IMR-90 (cell line): ENCODE measurements around the gene MLLT10. TPM values are rescaled to one million over a fixed set of nuclear protein-coding genes. Genes with fewer than 3 reads are reported as not detected.
A peak's percentile ranks its signal among the peaks of the same experiment; 100 is the strongest.

Experiments used
- ATAC-seq: fragments of 200-7000 bp; cut with Tn5 transposase; 2 replicates; pipeline ENCODE4 v1.9.1; 2020; ENCODE audit warnings: low read depth, mild to moderate bottlenecking, moderate library complexity
- BruUV-seq: library from RNA; stranded (reverse); fragments of 400-500 nt; replicated peaks from 2 replicates; lab custom pipeline; 2021; lab: Mats Ljungman, UMichigan
- CTCF ChIA-PET: fragments of 300-600 bp; formaldehyde crosslinking; extraction: SDS; loops from one replicate; lab custom pipeline; 2021; ENCODE audit warnings: antibody characterized with exemption; lab: Yijun Ruan, JAX
- POLR2A ChIA-PET: fragments of 300-600 bp; sonication (Branson Sonifier 250); formaldehyde crosslinking; loops from one replicate; lab custom pipeline; 2022; ENCODE audit warnings: antibody characterized with exemption; ENCODE audit not compliant: unreplicated experiment; lab: Charles Lee
- DNase-seq: peaks from one replicate; pipeline ENCODE4 v3.0.0; 2013
- H2AFZ ChIP-seq: replicated peaks from 2 replicates; pipeline ENCODE3; 2013; ENCODE audit warnings: low read length, mild to moderate bottlenecking; ENCODE audit not compliant: poor library complexity
- H2AK5ac ChIP-seq: 2 replicates; pipeline ENCODE4 v1.6.1; 2013; ENCODE audit warnings: low read depth, low read length, inconsistent platforms
- H2AK9ac ChIP-seq: replicated peaks from 2 replicates; pipeline ENCODE3; 2013; ENCODE audit warnings: mild to moderate bottlenecking, low read depth, low read length, moderate library complexity; ENCODE audit not compliant: poor library complexity
- H2BK120ac ChIP-seq: 2 replicates; pipeline ENCODE4 v1.6.1; 2013; ENCODE audit warnings: low read depth, low read length, inconsistent platforms
- H2BK15ac ChIP-seq: 3 replicates; pipeline ENCODE4 v1.6.1; 2013; ENCODE audit warnings: low read depth, low read length, inconsistent platforms
- H2BK20ac ChIP-seq: 2 replicates; pipeline ENCODE4 v1.6.1; 2013; ENCODE audit warnings: low read depth, mild to moderate bottlenecking, inconsistent platforms, low read length, moderate library complexity
- H2BK5ac ChIP-seq: 2 replicates; pipeline ENCODE4 v1.6.1; 2013; ENCODE audit warnings: mild to moderate bottlenecking, low read depth, low read length, inconsistent platforms; ENCODE audit not compliant: poor library complexity, severe bottlenecking
- H3K14ac ChIP-seq: replicated peaks from 2 replicates; pipeline ENCODE4 v1.6.1; 2013; ENCODE audit warnings: low read depth, low read length, inconsistent platforms
- H3K18ac ChIP-seq: 2 replicates; pipeline ENCODE4 v1.6.1; 2013; ENCODE audit warnings: low read depth, low read length, control low read depth
- H3K23ac ChIP-seq: 2 replicates; pipeline ENCODE4 v1.6.1; 2013; ENCODE audit warnings: low read depth, low read length, inconsistent platforms
- H3K27ac ChIP-seq: 2 replicates; pipeline ENCODE4 v1.5.1; 2013; ENCODE audit warnings: mild to moderate bottlenecking, control low read depth, low read length; ENCODE audit not compliant: insufficient read depth
- H3K27me3 ChIP-seq: 2 replicates; pipeline ENCODE4 v1.6.1; 2013; ENCODE audit warnings: low read length; ENCODE audit not compliant: control insufficient read depth, insufficient read depth
- H3K36me3 ChIP-seq: 2 replicates; pipeline ENCODE4 v1.6.1; 2013; ENCODE audit warnings: low read length, mixed read lengths; ENCODE audit not compliant: control insufficient read depth, insufficient read depth
- H3K4ac ChIP-seq: 2 replicates; pipeline ENCODE4 v1.6.1; 2013; ENCODE audit warnings: low read depth, low read length, inconsistent platforms
- H3K4me1 ChIP-seq: 2 replicates; pipeline ENCODE4 v1.6.1; 2013; ENCODE audit warnings: low read length, mixed read lengths; ENCODE audit not compliant: control insufficient read depth, insufficient read depth
- H3K4me2 ChIP-seq: 2 replicates; pipeline ENCODE4 v1.6.1; 2013; ENCODE audit warnings: low read depth, mild to moderate bottlenecking, control low read depth, low read length, moderate library complexity
- H3K4me3 ChIP-seq: 2 replicates; pipeline ENCODE4 v1.5.1; 2013; ENCODE audit warnings: low read depth, mild to moderate bottlenecking, control low read depth, low read length, moderate library complexity; ENCODE audit not compliant: insufficient read depth
- H3K56ac ChIP-seq: 2 replicates; pipeline ENCODE4 v1.6.1; 2013; ENCODE audit warnings: low read length, inconsistent platforms; ENCODE audit not compliant: insufficient read depth; ENCODE audit errors: extremely low read depth
- H3K79me1 ChIP-seq, 2 experiments: 2 replicates each; pipeline ENCODE4 v1.6.1; 2013; ENCODE audit warnings: low read length in 2 of 2, inconsistent platforms in 1 of 2, low read depth in 1 of 2
- H3K9ac ChIP-seq: 2 replicates; pipeline ENCODE4 v1.6.1; 2013; ENCODE audit warnings: low read depth, low read length, control low read depth
- H3K9me1 ChIP-seq: 2 replicates; pipeline ENCODE4 v1.6.1; 2013; ENCODE audit warnings: low read length, inconsistent platforms; ENCODE audit not compliant: insufficient read depth
- H3K9me3 ChIP-seq: 2 replicates; pipeline ENCODE4 v1.6.1; 2013; ENCODE audit warnings: low read length; ENCODE audit not compliant: control insufficient read depth, insufficient read depth
- H4K20me1 ChIP-seq: 2 replicates; pipeline ENCODE4 v1.6.1; 2013; ENCODE audit warnings: low read length, inconsistent platforms; ENCODE audit not compliant: insufficient read depth
- H4K5ac ChIP-seq: 2 replicates; pipeline ENCODE4 v1.6.1; 2013; ENCODE audit warnings: mild to moderate bottlenecking, low read depth, low read length, control low read depth
- H4K8ac ChIP-seq, 2 experiments: 2 replicates each; pipeline ENCODE4 v1.6.1; 2013; ENCODE audit warnings: low read depth in 2 of 2, low read length in 2 of 2, control low read depth in 1 of 2, inconsistent platforms in 1 of 2
- H4K91ac ChIP-seq: 2 replicates; pipeline ENCODE4 v1.6.1; 2013; ENCODE audit warnings: low read depth, low read length, inconsistent platforms; ENCODE audit not compliant: insufficient read depth
- CEBPB ChIP-seq: IDR thresholded peaks from 2 replicates; pipeline ENCODE4 v1.6.1; 2012; ENCODE audit warnings: low read depth, low read length, improper control_type of control experiment
- CTCF ChIP-seq: conservative IDR thresholded peaks from 2 replicates; pipeline ENCODE4 v1.5.1; 2012; ENCODE audit warnings: mild to moderate bottlenecking, low read depth, low read length, improper control_type of control experiment
- FOS ChIP-seq: fragments of 150-350 bp; IDR thresholded peaks from 2 replicates; pipeline ENCODE4 v1.6.1; 2016; ENCODE audit warnings: low read depth, low read length
- MAFK ChIP-seq: IDR thresholded peaks from 2 replicates; pipeline ENCODE4 v1.6.1; 2012; ENCODE audit warnings: low read depth, low read length, improper control_type of control experiment
- MAZ ChIP-seq: IDR thresholded peaks from 2 replicates; pipeline ENCODE4 v1.6.1; 2012; ENCODE audit warnings: low read depth, mild to moderate bottlenecking, low read length, improper control_type of control experiment, moderate library complexity, borderline replicate concordance
- MXI1 ChIP-seq: IDR thresholded peaks from 2 replicates; pipeline ENCODE4 v1.6.1; 2012; ENCODE audit warnings: low read depth, mild to moderate bottlenecking, low read length, moderate library complexity, borderline replicate concordance
- POLR2A ChIP-seq: IDR thresholded peaks from 2 replicates; pipeline ENCODE4 v1.6.1; 2012; ENCODE audit warnings: mild to moderate bottlenecking, low read depth, low read length
- RAD21 ChIP-seq: IDR thresholded peaks from 2 replicates; pipeline ENCODE4 v1.6.1; 2012; ENCODE audit warnings: low read length, improper control_type of control experiment
- RCOR1 ChIP-seq: IDR thresholded peaks from 2 replicates; pipeline ENCODE4 v1.6.1; 2012; ENCODE audit warnings: mild to moderate bottlenecking, low read length, improper control_type of control experiment; ENCODE audit not compliant: insufficient replicate concordance
- RFX5 ChIP-seq: IDR thresholded peaks from 2 replicates; pipeline ENCODE4 v1.8.0; 2012; ENCODE audit warnings: low read depth, mild to moderate bottlenecking, low read length, moderate library complexity
- SMC3 ChIP-seq: fragments of 150-350 bp; IDR thresholded peaks from 2 replicates; pipeline ENCODE4 v1.6.1; 2016; ENCODE audit warnings: low read depth, mild to moderate bottlenecking, antibody characterized with exemption, low read length, moderate library complexity
- USF2 ChIP-seq: fragments of 150-350 bp; IDR thresholded peaks from 2 replicates; pipeline ENCODE4 v1.6.1; 2017; ENCODE audit warnings: mild to moderate bottlenecking, antibody characterized with exemption, low read length, low read depth
- WGBS, 2 experiments: methylation state at CpG; one replicate each; pipeline versions ENCODE4 v1.1.5 to v1.1.7; 2013; ENCODE audit warnings: missing lambda C conversion rate in 2 of 2; ENCODE audit not compliant: insufficient read length in 1 of 2; ENCODE audit errors: extremely low coverage in 2 of 2; 5-methylcytosine and 5-hydroxymethylcytosine counted together
- dilution Hi-C: fragments of 300-500 bp; cut with HindIII; formaldehyde crosslinking; loops from one replicate; pipeline ENCODE4 v1.14.3; 2018; ENCODE audit warnings: low sequenced_read_pairs; ENCODE audit not compliant: unreplicated experiment
- in situ Hi-C: fragments of 300-500 bp; cut with MboI; formaldehyde crosslinking; loops from 3 replicates; pipeline ENCODE4 v1.14.3; 2019; ENCODE audit warnings: low sequenced_read_pairs, inconsistent platforms, mixed read lengths
- intact Hi-C: fragments of 100-400 bp; cut with micrococcal nuclease; formaldehyde crosslinking; loops from 2 replicates; pipeline ENCODE4 v1.10.0; 2022
- polyA plus RNA-seq, 3 experiments: library from polyadenylated mRNA; depleted of rRNA; stranded (reverse); fragments of >200 nt; gene quantifications; 2 replicates each; pipeline ENCODE4 v1.2.3, GENCODE V29; 2012; ENCODE audit warnings: low replicate concordance in 1 of 3
- total RNA-seq: library from RNA; depleted of rRNA; stranded (reverse); fragments of >200 nt; gene quantifications from 2 replicates; pipeline ENCODE4 v1.2.3, GENCODE V29; 2012
- TF ChIP-seq, protein P1 (sequence below): fragments of 150-350 bp; IDR thresholded peaks from 2 replicates; pipeline ENCODE4 v1.6.1; 2016; ENCODE audit warnings: low read depth, mild to moderate bottlenecking, low read length, moderate library complexity, borderline replicate concordance

The MLLT10 gene
- total and polyA plus RNA-seq, 2 of the 4 experiments (the other 2 are of a cell fraction), result 22.5 to 29.0 TPM

DNA sequence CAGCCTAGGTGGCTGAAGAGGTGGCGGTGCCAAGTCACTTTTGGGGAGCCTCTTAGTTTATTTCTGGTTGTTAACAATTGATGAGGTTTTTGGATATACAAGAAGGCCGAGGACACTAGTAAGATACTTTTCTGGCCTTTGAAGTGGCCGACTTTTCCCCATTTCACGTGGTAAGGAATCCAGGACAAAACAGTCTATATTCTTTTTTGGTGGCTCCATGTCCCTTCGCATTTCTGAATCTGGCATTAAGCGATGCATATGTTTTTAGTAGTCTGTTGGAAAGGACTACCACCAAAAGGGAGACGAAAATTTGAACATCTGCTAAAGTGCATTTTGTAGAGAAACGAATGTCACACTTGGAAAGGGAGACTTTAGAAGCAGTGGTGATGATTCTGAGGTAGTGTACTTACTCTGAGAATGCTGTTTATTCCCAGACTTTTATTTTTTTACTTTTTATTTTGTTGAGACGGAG lies 1.5 kb downstream of the MLLT10 start:
- Histone ChIP-seq H3K14ac (no peak overlapping the region), H3K4ac (0 out of 2 replicates have a peak overlapping the region, but pooled peaks have one; percentile 25), H3K23ac (peak overlapping the region; percentile 14; the same call in 1 of the 2 replicates), H3K4me1 (0 out of 2 replicates have a peak, but pooled peaks cover 2% of the 10 kb centered on the region), H2BK20ac (no peak overlapping the region), H2BK15ac (no peak overlapping the region), H3K4me2 (peak overlapping the region; percentile 81), H3K27me3 (no peaks in the 10 kb centered on the region), H3K4me3 (peak overlapping the region; percentile 89), H3K9me3 (no peaks in the 10 kb centered on the region), H2BK120ac (no peak overlapping the region), H2AK9ac (peak overlapping the region; percentile 88), H2AFZ (peak overlapping the region; percentile 83), H3K9ac (peak overlapping the region; percentile 79), H3K36me3 (peaks cover 11% of the 10 kb centered on the region), H3K27ac (peak overlapping the region; percentile 74; the same call in 1 of the 2 replicates), H3K9me1 (no peaks in the 10 kb centered on the region), H2BK5ac (no peak overlapping the region), H4K8ac (peak overlapping the region in 1 of 2 experiments; percentile 38; a peak in 1 of 4 replicates), H3K56ac (0 out of 2 replicates have a peak overlapping the region, but pooled peaks have one; percentile 8), H2AK5ac (no peak overlapping the region), H3K18ac (no peak overlapping the region), H4K20me1 (peaks cover 8% of the 10 kb centered on the region; the same call in 1 of the 2 replicates), H4K5ac (no peak overlapping the region), H4K91ac (no peak overlapping the region), H3K79me1 (peaks cover 8 to 21% of the 10 kb centered on the region in 2 experiments; a peak in 3 of 4 replicates)
- no peak for DNase-seq
- CTCF ChIA-PET, result no interaction called here
- in situ Hi-C loops (loop anchor here (5.0 kb wide), 1 partner anchor 38 kb away; no protein-coding TSS in a partner anchor), dilution Hi-C loops (no loop called here), intact Hi-C loops (loop anchor here (2.0 kb wide), 1 partner anchor 257 kb away; no protein-coding TSS in a partner anchor)
- POLR2A ChIA-PET, result no interaction called here
- no peak for ATAC-seq
- no peak for TF ChIP-seq MAFK
- no peak for TF ChIP-seq USF2
- no peak for TF ChIP-seq FOS
- TF ChIP-seq, protein P1, sequence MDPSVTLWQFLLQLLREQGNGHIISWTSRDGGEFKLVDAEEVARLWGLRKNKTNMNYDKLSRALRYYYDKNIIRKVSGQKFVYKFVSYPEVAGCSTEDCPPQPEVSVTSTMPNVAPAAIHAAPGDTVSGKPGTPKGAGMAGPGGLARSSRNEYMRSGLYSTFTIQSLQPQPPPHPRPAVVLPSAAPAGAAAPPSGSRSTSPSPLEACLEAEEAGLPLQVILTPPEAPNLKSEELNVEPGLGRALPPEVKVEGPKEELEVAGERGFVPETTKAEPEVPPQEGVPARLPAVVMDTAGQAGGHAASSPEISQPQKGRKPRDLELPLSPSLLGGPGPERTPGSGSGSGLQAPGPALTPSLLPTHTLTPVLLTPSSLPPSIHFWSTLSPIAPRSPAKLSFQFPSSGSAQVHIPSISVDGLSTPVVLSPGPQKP, result no peak
- no peak for TF ChIP-seq MAZ
- TF ChIP-seq SMC3, result no peak
- TF ChIP-seq RCOR1, result no peak
- no peak for TF ChIP-seq MXI1
- TF ChIP-seq RFX5, result no peak
- no peak for TF ChIP-seq CEBPB
- TF ChIP-seq POLR2A, result no peak
- no peak for TF ChIP-seq CTCF
- TF ChIP-seq RAD21, result no peak
- 88% methylated on average over 1 of the region's 9 CpGs; no CpG with 5 or more reads in 1 of the 2 experiments for WGBS, 2 experiments
- no TSS peak for BruUV-seq
